ENCODE measurements around the gene CD8B.

Gene CD8B

DNA sequence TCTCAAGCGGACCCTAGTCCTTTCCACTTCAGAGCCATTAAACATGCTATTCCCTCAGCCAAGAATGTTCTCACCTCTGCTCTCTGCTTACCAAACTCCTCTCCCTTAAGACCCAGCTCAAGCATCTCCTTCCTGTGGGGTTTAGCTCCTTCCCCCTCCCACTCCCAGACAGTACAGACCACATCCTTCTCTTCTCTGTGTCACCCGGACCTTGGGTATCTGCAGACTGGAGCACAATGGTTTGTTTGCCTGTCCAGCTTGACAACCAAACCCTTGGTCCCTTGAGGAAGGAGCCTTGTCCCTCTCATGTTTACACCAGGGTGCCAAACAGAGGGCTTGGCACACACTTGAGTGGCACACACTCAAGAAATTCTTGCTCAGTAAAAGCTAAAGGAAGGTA is 66.8 kb downstream of the CD8B start:
- no peak for DNase-seq

DNA sequence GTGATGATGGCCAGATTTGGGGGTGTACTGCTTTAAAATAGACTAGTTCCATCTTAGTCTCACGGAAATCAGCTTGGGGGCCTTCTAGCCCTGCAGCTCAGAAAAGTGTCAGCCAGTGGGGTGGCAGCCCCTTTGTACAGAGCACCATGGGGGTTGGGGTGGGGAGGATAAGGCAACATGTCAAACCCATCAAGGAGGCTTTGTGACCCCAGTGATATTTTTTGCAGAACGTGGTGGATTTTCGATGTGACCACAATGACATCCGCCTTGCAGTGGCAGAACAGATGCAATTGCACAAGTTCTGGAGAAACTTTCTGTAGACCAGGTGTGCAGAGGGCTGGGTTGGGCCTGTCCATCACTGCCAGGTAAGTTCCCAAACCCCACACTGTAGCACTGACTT is 67.9 kb downstream of the CD8B start:
- DNase-seq = no peak

DNA sequence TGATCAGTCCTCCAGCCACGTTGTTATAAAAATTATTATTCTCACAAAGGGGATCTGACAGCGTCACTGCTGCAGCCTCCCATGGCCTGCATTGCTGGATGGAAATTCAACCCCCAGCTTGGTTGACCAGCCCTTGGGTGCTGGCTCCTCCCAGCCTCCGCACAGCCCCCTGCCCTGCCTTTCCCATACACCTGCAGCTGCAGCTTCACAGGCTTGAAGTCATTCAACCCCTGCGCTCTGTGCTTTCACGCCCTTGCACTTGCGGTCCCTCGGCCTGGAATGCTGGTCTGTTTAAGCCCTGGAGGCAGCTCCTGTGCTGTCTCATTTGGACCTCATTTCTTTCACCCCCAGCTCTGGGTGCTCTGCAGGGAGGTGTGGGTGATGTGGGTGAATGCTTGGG is 70.1 kb downstream of the CD8B start:
- DNase-seq = no peak

DNA sequence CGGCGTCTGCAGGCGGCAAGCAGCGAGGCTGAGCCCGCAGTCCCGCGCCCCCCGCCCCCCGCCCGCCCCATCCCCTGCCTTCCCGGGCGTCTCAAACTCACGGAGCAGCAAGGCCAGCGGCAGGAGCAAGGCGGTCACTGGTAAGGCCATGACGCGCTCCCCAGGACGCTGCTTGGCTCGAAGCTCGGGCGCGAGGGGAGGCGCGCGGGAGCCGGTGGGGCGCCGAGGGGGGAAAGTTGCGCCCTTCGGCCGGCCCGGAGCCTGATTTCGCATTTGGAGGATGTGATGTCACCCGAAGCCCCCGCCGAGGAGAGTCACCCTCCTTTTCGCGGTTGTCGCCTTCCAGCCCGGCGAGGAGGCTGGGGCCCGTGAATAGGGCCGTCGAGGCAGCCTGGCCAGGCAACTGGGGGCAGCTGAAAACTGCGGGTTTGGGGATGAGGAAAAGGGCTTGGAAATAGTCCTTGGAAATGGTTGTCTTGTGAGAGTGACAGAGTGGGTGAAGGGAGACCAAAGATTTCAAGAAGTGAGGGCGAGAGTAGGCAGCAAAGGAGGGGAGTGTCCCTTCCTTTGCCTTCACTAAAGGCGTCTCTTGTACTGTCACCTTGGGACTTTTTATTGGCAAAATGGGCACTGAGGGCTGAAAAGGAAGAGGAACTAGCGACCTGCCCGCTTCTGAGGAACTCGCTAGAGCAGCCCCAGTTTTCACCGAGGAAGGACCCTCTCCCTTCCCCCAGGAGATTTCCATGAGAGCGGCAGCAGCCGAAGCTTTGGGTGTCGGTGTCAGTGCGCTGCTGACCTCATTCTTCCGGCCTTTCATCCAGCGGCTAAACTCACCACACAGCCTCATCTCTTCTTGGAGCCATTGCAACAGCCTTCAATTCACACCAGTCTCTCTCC is 70.8 kb downstream of the CD8B start, which contains the start of gene CD8A:
Gene CD8A (minus strand): TSS at position 238 of the 897 bp plus-strand sequence. CDS start 88 bp downstream, at position 150.
- no peak for DNase-seq

DNA sequence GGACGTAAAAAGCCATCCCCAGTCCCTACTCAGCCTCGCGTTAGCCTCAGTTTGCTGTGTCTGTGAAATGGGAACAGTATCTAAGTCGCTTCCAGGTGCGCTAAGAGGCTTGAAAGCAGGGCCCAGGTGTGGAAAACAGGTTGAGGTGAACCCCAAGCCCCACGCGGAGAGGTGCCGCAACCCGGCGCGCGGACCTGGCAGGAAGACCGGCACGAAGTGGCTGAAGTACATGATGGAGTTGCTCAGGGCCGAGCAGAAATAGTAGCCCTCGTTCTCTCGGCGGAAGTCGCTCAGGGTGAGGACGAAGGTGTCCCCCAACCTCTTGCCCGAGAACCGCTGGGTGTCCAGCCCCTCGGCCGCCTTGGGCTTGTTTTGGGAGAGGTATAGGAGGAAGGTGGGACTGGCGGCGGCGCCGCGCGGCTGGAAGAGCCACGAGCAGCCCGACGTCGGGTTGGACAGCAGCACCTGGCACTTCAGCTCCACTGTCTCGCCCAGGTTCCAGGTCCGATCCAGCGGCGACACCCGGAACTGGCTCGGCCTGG is 71.5 kb downstream of the CD8B start:
- DNase-seq = no peak

DNA sequence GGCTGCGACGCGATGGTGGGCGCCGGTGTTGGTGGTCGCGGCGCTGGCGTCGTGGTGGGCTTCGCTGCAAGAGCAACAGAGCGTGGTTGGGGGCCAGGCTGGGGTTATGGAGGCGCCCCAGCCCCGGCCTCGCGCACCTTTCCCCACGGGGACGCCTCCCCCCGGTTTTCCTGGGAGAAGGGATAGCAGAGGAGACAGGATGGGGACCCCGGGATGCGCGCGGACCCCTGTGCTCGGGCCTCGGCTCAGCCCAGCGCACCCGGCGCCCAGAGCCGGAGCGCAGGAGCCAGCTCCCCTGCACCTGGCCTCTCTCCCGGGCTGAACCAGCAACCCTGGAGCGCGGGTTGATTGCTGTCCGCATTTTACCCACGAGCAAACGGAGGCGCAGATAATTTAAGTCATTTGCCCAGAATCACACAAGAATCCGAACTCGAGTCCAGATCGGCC is 72.0 kb downstream of the CD8B start:
- DNase-seq = no peak

DNA sequence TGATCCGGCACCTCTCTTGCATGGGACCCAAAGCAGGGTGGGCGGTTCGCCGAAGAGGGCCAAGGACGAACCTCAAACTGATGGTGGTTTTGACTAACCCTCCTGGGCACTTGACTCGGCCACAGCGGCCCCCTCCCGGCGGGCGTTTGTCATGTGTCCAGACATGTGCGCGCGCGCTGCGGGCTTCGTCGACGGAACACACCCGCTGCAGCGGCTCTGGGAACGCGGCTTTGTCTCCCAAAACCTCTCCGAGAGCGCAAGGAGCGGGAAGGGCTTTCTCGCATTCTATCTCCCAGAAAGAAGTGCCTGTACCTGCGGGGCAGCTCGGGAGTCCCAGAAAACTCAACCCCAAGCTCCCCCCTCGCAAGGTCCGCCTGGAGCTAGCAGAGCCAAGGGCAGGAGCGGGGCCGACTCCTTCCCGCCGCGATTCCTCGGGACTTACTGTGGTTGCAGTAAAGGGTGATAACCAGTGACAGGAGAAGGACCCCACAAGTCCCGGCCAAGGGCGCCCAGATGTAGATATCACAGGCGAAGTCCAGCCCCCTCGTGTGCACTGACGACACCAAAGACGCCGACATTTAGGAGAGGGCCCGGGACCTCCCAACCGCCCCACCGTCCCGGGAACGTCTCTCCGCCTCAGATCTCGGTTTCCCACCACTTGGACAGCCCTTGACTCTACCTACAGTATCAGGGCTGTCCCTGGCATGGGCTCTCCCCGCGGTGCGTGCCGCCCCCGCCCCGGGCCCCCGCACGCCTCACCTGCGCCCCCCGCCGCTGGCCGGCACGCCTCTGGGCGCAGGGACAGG is 72.6 kb downstream of the CD8B start:
- no peak for DNase-seq

DNA sequence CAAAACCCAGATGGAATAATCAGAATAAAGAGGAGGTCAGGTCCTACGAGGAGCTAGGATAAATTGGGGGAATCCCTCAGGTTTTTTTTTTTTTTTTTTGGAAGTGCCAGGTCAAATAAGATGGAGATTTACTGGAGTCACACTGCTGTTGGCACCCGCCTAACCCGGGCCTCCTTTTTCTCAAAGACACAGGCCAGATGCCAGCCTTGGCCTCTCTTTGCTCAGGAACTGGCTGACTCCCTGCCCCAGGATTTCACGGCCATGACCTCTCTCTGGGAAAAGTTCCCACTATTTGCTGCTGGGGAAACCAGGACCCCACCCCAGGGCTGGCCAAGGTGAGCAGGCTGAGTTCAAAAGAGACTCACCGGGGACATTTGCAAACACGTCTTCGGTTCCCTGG is 73.5 kb downstream of the CD8B start:
- no peak for DNase-seq

DNA sequence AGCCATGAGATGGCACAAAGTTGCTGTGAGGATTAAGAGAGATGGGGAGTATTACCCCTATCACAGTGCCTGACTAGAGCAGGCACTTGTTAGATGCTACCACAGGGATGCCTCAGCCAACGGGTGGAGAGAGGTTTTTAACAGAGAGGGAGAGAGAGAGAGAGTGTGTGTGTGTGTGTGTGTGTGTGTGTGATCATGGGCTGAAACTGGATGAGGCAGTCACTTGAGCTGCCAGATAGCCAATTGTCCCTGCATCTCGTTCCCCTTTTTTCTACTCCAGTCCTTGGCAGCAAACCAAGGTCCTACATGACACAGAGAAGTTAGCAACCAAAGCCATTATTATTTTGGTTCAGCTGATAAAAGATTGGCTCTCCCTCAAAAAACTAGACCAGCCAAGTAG is 74.0 kb downstream of the CD8B start:
- DNase-seq = no peak

DNA sequence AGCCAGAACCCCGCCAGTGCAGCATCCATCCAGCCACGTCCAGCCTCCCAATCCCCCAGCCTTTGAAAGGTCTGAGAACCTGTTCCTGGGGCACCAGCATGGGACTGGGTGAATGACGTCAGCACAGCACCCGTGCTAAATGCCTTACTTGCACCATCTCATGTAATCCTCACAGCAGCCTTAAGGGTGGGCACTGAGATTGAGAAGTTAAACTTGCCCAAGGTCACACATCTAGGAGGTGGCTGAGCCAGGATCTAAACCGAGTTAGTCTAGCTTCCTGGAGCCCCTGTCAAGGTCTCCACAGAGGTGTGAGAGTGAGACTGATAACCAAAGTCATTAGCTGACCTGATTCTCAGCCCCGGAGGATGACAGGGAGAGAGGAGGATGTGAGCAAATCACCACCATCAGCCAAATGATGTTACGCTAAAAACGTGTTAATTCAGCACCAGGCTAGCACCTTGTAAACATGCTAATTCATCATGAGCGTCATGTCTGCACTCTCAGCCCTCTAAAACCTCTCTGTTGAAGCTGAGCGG is 75.6 kb downstream of the CD8B start:
- no peak for DNase-seq

DNA sequence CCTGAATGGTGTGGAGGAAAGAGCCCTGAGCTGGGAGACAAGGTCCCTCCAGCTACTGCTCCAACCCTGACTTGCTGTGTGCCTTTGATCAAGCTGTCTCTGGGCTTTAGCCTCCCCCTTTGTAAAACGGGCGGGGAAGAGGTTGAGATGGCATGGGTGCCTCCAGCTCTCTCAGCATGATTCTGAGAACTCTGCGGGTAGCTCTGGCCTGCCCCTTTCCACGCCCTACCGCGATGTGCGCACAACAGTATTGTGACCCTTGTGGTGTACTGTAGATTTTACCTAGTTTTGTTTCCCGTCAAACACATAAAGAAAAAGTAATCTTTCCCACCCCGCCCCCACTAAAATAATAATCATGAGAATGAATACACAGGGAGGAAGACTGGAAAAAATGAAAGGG is 76.2 kb downstream of the CD8B start:
- DNase-seq = no peak

DNA sequence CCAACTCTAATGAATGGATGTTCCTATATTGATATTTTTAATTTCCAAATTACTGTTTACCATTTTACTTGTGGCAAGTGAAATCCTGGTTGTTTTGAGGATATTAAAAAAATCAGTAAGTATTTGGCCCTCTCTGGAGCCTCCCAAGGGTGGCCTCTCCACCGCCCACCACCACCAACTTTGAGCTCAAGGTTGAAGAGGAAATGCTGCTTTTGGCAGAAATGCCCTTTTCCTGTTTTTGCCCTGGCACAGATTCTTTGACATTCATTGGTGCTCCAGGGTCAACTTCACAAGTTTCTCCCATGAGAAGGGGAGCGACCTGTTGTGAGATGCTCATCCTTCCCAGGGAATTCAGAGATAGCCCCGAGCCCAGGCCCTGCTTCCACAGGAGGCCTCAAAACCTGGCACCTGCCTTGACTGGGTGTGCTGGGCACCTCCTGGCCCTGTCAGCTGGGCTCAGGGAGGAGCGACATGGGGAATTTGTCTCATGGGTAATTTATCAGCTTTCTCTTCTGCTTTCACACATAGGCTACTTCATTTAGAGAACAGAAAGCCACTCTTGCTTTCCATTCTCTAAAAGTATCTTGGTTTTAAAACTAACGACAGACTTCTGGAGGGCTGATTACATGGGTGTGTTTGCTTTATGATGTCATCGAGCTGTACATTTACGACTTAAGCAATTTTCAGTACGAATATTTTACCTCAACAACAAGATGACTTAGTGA is 77.9 kb downstream of the CD8B start:
- no peak for DNase-seq

DNA sequence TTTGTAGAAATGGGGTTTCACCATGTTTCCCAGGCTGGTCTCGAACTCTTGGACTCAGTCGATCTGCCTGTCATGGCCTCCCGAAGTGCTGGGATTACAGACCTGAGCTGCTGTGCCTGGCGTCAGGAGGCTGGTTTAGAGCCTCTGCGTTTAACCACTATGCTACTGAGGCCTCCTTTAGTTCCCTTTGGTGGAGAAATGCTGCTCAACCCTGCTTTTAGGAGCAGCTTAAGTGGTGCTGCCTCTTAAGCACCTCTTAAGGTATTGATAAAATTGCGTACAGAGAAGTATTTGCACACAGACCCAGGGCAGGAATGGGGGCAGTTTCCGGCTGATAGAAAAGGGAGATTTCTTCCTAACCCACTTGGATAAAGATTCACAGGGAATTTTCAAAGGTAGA is 78.9 kb downstream of the CD8B start:
- DNase-seq = no peak

DNA sequence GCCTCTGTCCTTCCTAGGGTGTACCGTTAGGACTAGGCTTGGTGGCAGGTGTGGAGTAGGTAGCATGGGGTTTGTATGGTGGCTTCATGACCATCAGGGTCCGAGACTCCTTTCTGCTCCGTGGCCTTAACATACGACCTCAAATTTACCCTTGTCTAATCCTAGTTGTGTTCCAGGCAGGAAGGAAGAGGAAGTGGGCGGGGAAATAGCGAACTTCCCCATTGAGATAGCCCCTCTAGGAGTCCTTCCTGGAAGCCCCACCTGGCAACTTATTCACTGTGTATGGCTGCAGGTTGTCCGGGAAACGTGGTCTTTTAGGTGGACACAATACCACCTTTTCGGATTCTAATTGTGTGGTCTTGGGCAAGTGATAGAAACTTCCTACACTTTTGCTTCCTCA is 80.3 kb downstream of the CD8B start:
- no peak for DNase-seq

DNA sequence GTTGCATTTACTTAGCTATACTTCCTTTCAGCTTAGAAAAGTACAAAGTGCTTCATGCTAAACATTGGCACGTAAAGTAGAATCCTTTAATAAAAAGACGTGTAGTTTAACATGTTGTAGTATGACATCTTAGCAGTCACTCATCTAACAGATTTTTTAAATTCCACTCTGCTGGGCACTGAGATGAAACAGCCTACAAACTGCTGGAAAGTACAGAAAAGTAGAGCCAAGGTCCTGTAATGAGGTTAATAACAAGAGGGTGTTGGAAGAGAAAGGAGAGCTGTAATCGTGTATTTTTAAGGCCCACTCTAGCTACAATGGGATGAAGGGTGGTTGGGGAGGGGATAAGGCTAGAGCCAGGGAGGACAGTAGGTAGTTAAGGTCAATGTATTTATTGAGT is 81.7 kb downstream of the CD8B start:
- no peak for DNase-seq

DNA sequence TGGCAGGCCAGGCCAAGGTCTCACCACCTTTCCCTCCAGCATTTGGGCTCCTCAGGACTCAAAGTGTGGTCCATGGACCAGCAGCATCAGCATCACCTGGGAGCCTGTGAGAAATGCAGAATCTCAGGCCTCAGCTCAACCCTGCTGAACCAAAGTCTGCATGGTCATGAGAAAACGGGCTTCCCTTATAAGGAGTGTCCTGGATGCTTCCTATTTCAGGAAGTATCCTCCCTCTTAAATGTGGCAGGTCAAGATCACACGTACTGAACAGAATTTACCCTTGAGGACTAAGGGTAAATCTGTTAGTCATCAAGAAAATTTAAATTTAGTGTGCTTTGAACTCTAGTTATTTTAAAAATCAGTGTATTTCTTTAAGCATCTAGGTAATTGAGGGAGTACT is 82.7 kb downstream of the CD8B start:
- DNase-seq = no peak

DNA sequence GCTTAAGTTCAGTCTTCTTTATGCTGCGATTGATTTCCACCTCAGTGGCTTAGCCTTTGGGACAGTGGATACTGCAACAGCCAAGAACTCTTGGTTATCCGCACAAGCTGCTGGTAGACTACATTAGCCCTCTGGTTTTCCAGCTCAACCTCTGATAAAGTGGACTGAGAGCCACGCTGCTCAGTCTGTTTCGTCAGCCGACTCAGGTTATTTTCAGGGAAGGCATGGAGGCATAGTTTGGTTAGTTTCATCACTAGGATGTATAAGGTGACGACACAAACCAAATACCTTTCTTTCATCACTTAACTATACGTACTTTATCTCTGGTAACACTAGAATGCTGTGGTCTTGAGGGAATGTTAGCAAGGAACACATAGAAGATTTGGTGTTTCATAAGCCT is 85.2 kb downstream of the CD8B start:
- no peak for DNase-seq

DNA sequence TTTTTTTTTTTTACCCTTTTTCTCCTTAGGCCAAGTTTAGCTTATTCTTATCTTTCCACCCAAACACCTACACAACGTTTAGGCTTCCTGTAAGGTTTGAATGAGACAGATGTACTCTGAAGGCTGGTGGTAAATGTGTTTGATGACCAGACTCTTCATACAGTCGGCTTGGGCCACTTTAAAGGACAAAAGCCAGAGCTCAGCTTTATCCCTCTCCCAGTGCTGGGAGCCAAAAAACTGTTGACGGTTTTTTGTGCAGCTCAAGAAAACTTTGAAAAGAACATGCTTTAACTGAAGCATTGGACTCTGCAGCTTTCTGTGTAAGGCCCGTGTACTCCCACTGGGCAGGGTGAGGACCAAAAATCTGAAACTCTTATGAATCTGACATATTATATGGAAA is 86.3 kb downstream of the CD8B start:
- DNase-seq = no peak

DNA sequence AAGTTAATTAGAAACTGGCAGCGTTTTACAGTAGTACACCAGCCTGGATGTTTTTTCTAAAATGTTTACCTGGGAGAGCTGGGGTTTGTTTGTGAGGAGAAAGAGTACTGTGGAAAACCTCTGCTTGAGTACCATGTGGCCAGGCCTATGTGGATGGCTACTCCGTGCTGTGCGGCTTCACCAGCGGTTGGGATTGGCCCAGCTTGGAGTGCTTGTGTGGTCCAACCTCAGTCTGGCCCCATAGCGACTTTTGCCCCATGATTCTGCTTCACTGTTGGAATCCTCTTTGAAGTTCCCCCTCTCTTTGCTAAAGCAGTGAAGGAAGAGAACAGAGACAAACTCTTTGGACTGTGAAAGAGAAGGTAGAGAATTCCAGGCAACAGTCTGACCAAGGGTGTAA is 86.8 kb downstream of the CD8B start:
- no peak for DNase-seq

DNA sequence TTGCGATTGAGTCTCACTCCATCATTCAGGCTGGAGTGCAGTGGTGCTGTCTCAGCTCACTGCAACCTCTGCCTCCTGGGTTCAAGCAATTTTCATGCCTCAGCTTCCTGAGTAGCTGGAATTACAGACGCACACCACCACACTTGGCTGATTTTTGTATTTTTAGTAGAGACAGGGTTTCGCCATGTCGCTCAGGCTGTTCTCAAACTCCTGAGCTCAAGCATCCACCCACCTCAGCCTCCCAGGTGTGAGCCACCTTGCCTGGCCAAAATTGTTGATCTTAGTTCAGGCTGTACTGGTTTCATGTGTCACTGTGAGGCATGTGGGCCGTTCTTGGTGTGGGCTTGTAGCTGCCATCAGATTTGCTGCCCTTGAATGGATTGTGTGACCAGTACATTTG is 89.1 kb downstream of the CD8B start:
- DNase-seq = no peak

DNA sequence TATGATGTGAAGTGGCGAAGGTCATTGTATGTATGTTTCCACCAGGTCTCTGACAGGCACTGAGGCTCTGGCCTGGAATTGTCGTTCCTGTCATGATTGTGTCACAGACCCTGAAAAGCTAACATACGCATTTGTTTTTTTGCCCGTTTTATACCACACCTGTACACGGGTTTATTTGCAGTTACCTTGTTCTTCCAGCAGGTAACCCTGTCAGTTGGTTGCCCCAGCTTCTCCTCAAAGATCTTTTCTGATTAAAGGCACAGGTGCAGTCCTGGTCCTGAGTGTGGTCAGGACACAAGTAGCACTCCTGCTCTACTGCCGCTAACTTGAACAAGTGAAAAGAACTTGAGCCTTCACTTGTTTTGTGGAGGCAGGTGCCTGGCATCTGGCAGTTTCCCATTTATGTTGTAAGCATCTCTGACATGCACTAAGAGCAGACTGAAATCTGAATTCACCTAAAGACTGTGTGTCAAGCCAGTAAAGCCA is 90.8 kb downstream of the CD8B start:
- DNase-seq = no peak

DNA sequence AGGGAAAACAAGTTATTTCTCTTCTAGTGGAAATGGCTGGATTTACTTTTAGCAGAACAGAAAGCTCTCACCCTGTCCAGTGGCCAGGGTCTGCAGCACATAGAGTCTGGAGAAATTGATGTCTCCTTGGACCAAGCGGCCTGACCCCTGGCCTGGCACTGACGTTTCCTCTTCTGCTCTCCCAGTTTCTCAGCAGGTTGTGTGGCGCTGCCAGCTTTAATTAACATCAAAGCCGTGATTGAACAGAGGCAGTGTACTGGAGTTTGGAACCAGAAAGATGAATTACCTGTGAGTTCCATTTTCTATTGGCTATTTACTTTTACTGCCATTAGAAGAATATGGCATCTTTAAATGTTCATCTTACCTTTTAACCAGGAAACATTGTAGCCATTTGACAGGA is 91.8 kb downstream of the CD8B start:
- DNase-seq = no peak

All from activated CD4-positive, alpha-beta T cell treated with anti-CD3 and anti-CD28 coated beads, Interleukin-2, amount 50 U/mL, for 4 hours (primary cell).